ENCODE data around the gene KCND2.
A peak's percentile ranks its signal among the peaks of the same experiment; 100 is the strongest.

Gene KCND2

GRCh38 chr7:120353171-120353570 is 80.2 kb downstream of the KCND2 start:
- Mint-ChIP-seq H3K36me3 (ENCODE audit: low read depth) (no peaks in the 10 kb centered on the region), H3K27me3 (no peaks in the 10 kb centered on the region), H3K4me1 (ENCODE audit: low read depth) (no peaks in the 10 kb centered on the region), H3K4me3 (no peak overlapping the region), H3K27ac (no peak overlapping the region), H3K9me3 (no peaks in the 10 kb centered on the region)

DNA sequence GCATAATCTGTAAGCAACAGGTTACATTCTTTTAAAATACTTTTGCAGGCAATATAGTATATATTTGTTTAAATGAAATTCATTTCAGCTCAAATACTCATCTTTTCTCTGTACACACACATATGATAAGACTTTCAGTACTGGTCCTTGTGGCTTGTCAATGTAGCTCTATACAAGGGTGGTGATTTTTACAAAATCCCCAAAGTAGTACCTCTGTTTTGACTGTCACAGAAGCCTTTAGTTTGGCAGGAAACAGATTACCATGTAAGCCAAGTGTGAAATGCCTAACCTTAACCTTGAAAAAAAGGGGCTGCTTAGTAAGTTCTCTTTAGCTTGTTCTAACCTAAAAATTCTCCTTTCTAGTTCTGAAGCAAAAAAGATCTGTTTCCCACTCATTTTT is 87.9 kb downstream of the KCND2 start:
- H3K4me1 Mint-ChIP-seq (ENCODE audit: low read depth): no peaks in the 10 kb centered on the region
- no peaks in the 10 kb centered on the region for H3K27me3 Mint-ChIP-seq
- no peak overlapping the region for H3K27ac Mint-ChIP-seq
- H3K4me3 Mint-ChIP-seq: no peak overlapping the region
- H3K9me3 Mint-ChIP-seq: peaks cover 3% of the 10 kb centered on the region
- H3K36me3 Mint-ChIP-seq (ENCODE audit: low read depth): no peaks in the 10 kb centered on the region

- Mint-ChIP-seq H3K27ac (no peak overlapping the region), H3K4me3 (no peak overlapping the region), H3K27me3 (no peaks in the 10 kb centered on the region), H3K36me3 (ENCODE audit: low read depth) (no peaks in the 10 kb centered on the region), H3K9me3 (peaks cover 3% of the 10 kb centered on the region), H3K4me1 (ENCODE audit: low read depth) (no peaks in the 10 kb centered on the region)
These were observed 90.4 kb downstream of the KCND2 start for GRCh38 chr7:120363414-120363813.

DNA sequence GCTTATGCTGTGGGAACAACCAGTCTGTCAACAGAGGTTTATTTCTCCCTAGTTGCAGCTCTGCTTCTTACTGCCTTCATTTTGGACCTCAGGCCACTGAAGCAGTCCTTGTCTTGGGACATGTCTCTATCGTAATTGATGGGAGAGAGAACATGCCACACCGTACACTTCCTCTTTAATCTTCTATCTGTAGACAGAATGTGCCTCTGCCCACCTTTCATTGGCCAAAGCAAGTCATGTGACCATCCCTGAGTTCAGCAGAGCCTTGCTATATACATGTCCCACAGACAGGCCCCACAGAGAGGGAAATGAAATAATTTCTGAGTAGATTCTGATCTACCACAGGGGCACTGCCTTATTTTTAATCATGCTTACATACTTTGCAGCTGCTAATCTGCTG is 98.0 kb downstream of the KCND2 start:
- H3K27ac Mint-ChIP-seq: no peak overlapping the region
- H3K9me3 Mint-ChIP-seq: peaks cover 5% of the 10 kb centered on the region
- no peaks in the 10 kb centered on the region for H3K4me1 Mint-ChIP-seq (ENCODE audit: low read depth)
- no peaks in the 10 kb centered on the region for H3K36me3 Mint-ChIP-seq (ENCODE audit: low read depth)
- H3K4me3 Mint-ChIP-seq: no peak overlapping the region
- H3K27me3 Mint-ChIP-seq: no peaks in the 10 kb centered on the region

GRCh38 chr7:120373174-120373573 is 100.2 kb downstream of the KCND2 start:
- H3K4me1 Mint-ChIP-seq (ENCODE audit: low read depth): no peaks in the 10 kb centered on the region
- peaks cover 5% of the 10 kb centered on the region for H3K9me3 Mint-ChIP-seq
- H3K36me3 Mint-ChIP-seq (ENCODE audit: low read depth): no peaks in the 10 kb centered on the region
- H3K27me3 Mint-ChIP-seq: no peaks in the 10 kb centered on the region
- no peak overlapping the region for H3K4me3 Mint-ChIP-seq
- no peak overlapping the region for H3K27ac Mint-ChIP-seq

DNA sequence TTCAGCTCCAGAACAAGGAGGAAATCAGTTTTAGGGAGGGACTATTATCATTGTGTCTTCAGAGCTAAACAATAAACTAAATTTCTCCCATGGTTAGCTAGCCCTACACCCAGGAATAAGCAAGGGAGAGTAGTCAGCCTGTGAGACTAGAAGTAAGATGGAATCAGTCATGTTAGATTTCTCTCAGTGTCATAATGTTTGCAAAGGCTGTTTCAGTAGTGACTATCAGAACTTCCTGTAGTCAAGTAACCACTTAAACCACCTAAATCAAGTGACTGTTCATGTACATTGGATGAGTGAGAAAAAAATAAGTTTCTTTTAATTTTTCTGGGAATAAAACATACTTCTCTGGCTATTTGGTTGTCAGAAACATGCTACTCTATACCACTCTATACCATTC is 121.6 kb downstream of the KCND2 start:
- no peaks in the 10 kb centered on the region for H3K27me3 Mint-ChIP-seq
- H3K4me1 Mint-ChIP-seq (ENCODE audit: low read depth): no peaks in the 10 kb centered on the region

DNA sequence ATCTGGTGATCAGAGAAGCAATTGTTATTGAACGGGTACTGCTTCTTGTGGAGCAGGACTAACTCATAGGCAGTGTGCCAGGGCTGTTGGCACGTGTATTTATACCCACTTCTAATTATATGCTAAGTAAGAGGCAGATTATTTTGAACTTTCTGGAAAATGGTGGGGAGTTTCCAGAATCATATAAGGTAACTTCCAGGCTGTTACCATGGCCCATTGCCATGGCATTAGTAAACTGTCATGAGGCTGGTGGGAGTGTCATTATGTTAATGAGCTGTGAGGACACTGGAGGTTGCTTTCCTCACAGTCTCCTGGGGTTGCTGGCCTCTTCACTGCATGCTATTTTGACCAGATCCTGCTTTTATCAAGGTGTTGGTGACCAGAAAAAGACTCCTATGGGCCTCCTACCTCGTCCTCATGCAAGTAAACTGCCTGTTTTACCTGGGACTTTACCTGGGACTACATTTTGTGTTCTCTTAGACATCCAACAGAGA is 122.6 kb downstream of the KCND2 start:
- H3K9me3 Mint-ChIP-seq: no peaks in the 10 kb centered on the region
- no peak overlapping the region for H3K4me3 Mint-ChIP-seq
- no peaks in the 10 kb centered on the region for H3K27me3 Mint-ChIP-seq
- no peaks in the 10 kb centered on the region for H3K36me3 Mint-ChIP-seq (ENCODE audit: low read depth)
- no peaks in the 10 kb centered on the region for H3K4me1 Mint-ChIP-seq (ENCODE audit: low read depth)
- H3K27ac Mint-ChIP-seq: no peak overlapping the region

More for the DNA sequence above, 121.6 kb downstream of the KCND2 start:
- Mint-ChIP-seq H3K36me3 (ENCODE audit: low read depth) (no peaks in the 10 kb centered on the region), H3K27ac (no peak overlapping the region), H3K4me3 (no peak overlapping the region), H3K9me3 (no peaks in the 10 kb centered on the region)

- H3K27me3 Mint-ChIP-seq: no peaks in the 10 kb centered on the region
- H3K9me3 Mint-ChIP-seq: no peaks in the 10 kb centered on the region
- H3K4me3 Mint-ChIP-seq: no peak overlapping the region
- no peak overlapping the region for H3K27ac Mint-ChIP-seq
- H3K4me1 Mint-ChIP-seq (ENCODE audit: low read depth): no peaks in the 10 kb centered on the region
- no peaks in the 10 kb centered on the region for H3K36me3 Mint-ChIP-seq (ENCODE audit: low read depth)
These were observed 125.5 kb downstream of the KCND2 start for GRCh38 chr7:120398284-120399000.

GRCh38 chr7:120400806-120401455 is 128.0 kb downstream of the KCND2 start:
- no peaks in the 10 kb centered on the region for H3K27me3 Mint-ChIP-seq
- H3K9me3 Mint-ChIP-seq: no peaks in the 10 kb centered on the region
- H3K36me3 Mint-ChIP-seq (ENCODE audit: low read depth): no peaks in the 10 kb centered on the region
- H3K4me3 Mint-ChIP-seq: no peak overlapping the region
- H3K4me1 Mint-ChIP-seq (ENCODE audit: low read depth): no peaks in the 10 kb centered on the region
- H3K27ac Mint-ChIP-seq: no peak overlapping the region

GRCh38 chr7:120402079-120402767 is 129.2 kb downstream of the KCND2 start:
- no peaks in the 10 kb centered on the region for H3K4me1 Mint-ChIP-seq (ENCODE audit: low read depth)
- peak overlapping the region; percentile 49 for H3K27ac Mint-ChIP-seq
- H3K9me3 Mint-ChIP-seq: no peaks in the 10 kb centered on the region
- H3K4me3 Mint-ChIP-seq: no peak overlapping the region
- H3K36me3 Mint-ChIP-seq (ENCODE audit: low read depth): no peaks in the 10 kb centered on the region
- H3K27me3 Mint-ChIP-seq: no peaks in the 10 kb centered on the region

DNA sequence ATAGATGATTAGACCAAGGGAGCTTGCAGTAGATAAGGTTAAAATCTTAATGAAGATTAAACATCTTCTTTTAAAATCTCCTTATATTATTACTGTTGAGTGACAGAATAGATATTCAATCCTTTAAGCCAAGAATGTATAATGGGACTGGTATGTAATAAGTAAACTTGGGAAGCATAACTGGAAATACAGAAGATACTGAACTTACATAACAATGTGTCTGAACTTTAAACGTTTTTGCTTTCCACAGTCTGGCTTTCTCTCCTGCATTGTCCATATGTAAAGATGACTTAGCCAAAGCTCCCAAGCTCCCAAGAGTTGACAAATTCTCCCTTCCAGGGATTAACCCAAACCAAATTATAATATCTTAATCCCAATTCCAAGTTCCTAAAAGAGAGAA is 129.8 kb downstream of the KCND2 start:
- Mint-ChIP-seq H3K27ac (no peak overlapping the region), H3K4me3 (no peak overlapping the region), H3K9me3 (no peaks in the 10 kb centered on the region), H3K36me3 (ENCODE audit: low read depth) (no peaks in the 10 kb centered on the region), H3K27me3 (no peaks in the 10 kb centered on the region), H3K4me1 (ENCODE audit: low read depth) (no peaks in the 10 kb centered on the region)

DNA sequence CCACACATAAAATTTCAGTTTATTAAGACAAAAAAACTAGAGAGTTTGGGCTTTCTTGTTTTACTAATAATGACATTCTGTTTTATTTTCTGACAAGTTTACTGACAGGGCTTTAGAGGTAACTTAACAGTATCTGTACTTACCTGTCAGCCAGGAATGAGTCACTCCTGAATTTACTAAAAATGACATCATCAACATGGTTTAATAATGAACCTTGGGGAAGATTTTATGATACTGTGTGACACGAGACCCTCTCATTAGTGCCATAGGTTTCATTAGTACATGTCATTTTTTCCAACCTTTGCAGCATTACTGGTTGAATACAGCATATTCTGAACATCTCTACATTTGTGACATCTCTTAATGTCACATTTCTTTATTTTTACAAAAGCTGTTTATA is 131.1 kb downstream of the KCND2 start:
- no peaks in the 10 kb centered on the region for H3K4me1 Mint-ChIP-seq (ENCODE audit: low read depth)
- H3K9me3 Mint-ChIP-seq: no peaks in the 10 kb centered on the region
- no peaks in the 10 kb centered on the region for H3K36me3 Mint-ChIP-seq (ENCODE audit: low read depth)
- H3K4me3 Mint-ChIP-seq: no peak overlapping the region
- no peaks in the 10 kb centered on the region for H3K27me3 Mint-ChIP-seq
- H3K27ac Mint-ChIP-seq: peak overlapping the region; percentile 37

DNA sequence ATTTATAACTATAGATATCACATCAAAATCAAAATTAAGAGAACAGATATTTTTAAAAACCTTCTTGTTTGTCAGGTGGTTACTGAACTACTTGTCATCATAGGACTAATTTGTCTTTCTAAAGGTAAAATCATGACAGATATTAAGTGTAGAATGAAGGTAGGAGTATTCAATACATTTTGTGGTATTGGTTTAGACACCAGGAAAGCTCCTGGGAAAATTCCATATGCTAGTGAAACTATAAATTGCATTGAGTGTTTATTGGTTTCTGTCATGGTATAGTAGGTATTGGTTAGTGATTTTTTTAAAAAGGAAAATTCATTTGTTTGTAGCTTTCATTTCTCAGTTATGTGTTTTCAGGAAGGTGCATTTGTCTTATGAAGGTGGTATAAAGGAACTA is 132.7 kb downstream of the KCND2 start:
- H3K36me3 Mint-ChIP-seq (ENCODE audit: low read depth): no peaks in the 10 kb centered on the region
- H3K4me1 Mint-ChIP-seq (ENCODE audit: low read depth): no peaks in the 10 kb centered on the region
- no peaks in the 10 kb centered on the region for H3K27me3 Mint-ChIP-seq
- H3K4me3 Mint-ChIP-seq: no peak overlapping the region
- no peaks in the 10 kb centered on the region for H3K9me3 Mint-ChIP-seq
- no peak overlapping the region for H3K27ac Mint-ChIP-seq

GRCh38 chr7:120407010-120407409 is 134.0 kb downstream of the KCND2 start:
- no peaks in the 10 kb centered on the region for H3K27me3 Mint-ChIP-seq
- H3K4me3 Mint-ChIP-seq: no peak overlapping the region
- H3K4me1 Mint-ChIP-seq (ENCODE audit: low read depth): no peaks in the 10 kb centered on the region
- H3K27ac Mint-ChIP-seq: no peak overlapping the region
- no peaks in the 10 kb centered on the region for H3K36me3 Mint-ChIP-seq (ENCODE audit: low read depth)
- no peaks in the 10 kb centered on the region for H3K9me3 Mint-ChIP-seq
